ENCODE data around the gene CIRBP.
"Not testable (repeated sequence)": the region's sequence is repeated elsewhere in the genome, so short reads cannot be mapped to it uniquely, and the experiment has no call there.

Gene CIRBP

DNA sequence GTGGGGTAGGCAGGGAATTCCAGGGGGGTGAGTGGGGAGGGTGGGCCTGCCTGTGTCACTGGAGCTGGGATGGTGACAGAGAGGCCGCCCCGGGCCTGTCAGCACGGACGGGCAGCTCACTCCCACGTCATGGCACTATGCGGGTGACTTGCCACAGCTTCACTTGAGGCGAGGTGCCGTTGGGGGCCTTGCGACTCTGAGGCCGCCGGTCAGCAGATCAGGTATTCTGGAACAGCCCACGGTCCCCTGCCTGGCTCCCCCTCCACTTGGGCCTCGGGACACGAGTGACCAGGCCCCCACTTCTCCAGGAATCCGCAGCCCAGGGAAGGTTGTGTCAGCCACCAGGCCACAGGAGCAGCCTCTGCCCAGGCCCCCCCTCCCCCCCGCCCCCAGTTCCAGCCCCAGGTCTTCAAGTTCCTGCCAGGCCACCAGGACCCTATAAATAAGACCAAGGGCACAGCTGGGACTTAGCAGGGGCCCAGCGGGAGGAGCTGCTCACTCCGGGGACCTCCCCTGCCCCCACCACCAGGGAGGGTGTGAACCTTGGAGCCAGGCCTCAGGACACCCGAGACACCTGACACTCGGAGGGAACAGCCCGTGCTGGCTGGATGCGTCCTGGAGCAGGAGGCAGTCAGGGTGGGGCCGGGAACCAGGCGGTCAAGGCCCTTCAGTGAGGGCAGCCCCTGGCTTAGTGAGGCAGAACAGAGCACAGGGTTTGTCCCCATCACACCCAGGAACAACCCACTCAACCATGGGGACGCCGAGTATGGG lies 23.5 kb upstream of the CIRBP start:
- Histone ChIP-seq H3K9ac (ENCODE audit: low read depth in 1 of 2, low read length in 2 of 2) (peak overlapping the region in 1 of 2 donors; percentile 74), H3K36me3 (ENCODE audit: control insufficient read depth in 2 of 2, insufficient read depth in 2 of 2, low read length in 2 of 2) (no peaks in the 10 kb centered on the region), H3K4me1 (ENCODE audit: control insufficient read depth in 2 of 2, insufficient read depth in 2 of 2, low read length in 2 of 2) (peaks cover 46 to 60% of the 10 kb centered on the region in 2 donors), H3K27ac (ENCODE audit: low read depth in 2 of 2, low read length in 2 of 2) (peak overlapping the region; percentile 95 to 99), H3K9me3 (ENCODE audit: control insufficient read depth in 2 of 2, low read length in 2 of 2) (no peaks in the 10 kb centered on the region), H3K4me3 (ENCODE audit: low read length in 2 of 2) (peak overlapping the region in 1 of 2 donors; percentile 39), H3K27me3 (ENCODE audit: control insufficient read depth in 2 of 2, insufficient read depth in 2 of 2, low read length in 2 of 2) (no peaks in the 10 kb centered on the region)

DNA sequence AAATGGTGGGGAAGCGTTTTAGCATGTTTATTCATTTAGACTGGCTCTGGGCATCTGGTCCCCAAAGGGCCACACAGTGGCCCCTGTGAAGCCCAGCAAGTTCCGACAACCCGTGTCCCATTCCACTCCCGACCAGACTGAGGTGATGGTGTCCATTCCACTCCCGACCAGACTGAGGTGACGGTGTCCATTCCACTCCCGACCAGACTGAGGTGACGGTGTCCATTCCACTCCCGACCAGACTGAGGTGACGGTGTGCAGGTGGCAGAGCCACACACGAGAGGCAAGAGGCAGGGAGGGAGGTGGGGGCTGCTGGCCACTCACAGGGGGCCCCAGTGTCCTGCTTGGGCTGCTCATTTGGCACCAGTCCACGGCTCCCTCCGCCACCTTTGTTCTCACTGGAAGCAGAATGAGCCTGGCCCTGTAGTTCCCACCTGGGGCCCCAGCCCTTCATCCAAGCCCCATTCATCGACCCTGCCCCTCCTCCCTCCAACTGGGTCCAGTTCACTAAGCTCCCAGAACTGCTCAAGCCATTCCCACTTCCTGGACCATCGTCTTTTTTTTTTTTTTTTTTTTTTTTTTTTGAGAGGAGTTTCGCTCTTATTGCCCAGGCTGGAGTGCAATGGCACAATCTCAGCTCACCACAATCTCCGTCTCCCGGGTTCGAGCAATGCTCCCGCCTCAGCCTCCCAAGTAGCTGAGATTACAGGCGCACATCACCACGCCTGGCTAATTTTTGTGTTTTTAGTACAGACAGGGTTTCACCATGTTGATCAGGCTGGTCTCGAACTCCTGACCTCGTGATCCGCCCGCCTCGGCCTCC lies 22.7 kb upstream of the CIRBP start:
- not testable (repeated sequence) for H3K27me3 ChIP-seq (ENCODE audit: control insufficient read depth in 2 of 2, insufficient read depth in 2 of 2, low read length in 2 of 2); H3K9me3 ChIP-seq (ENCODE audit: control insufficient read depth in 2 of 2, low read length in 2 of 2); H3K36me3 ChIP-seq (ENCODE audit: control insufficient read depth in 2 of 2, insufficient read depth in 2 of 2, low read length in 2 of 2)
- H3K27ac ChIP-seq (ENCODE audit: low read depth in 2 of 2, low read length in 2 of 2): peak overlapping the region; percentile 95 to 99
- H3K4me1 ChIP-seq (ENCODE audit: control insufficient read depth in 2 of 2, insufficient read depth in 2 of 2, low read length in 2 of 2): peaks cover 39 to 54% of the 10 kb centered on the region in 2 donors
- peak overlapping the region in 1 of 2 donors; percentile 39 for H3K4me3 ChIP-seq (ENCODE audit: low read length in 2 of 2)
- peak overlapping the region in 1 of 2 donors; percentile 50 for H3K9ac ChIP-seq (ENCODE audit: low read depth in 1 of 2, low read length in 2 of 2)

DNA sequence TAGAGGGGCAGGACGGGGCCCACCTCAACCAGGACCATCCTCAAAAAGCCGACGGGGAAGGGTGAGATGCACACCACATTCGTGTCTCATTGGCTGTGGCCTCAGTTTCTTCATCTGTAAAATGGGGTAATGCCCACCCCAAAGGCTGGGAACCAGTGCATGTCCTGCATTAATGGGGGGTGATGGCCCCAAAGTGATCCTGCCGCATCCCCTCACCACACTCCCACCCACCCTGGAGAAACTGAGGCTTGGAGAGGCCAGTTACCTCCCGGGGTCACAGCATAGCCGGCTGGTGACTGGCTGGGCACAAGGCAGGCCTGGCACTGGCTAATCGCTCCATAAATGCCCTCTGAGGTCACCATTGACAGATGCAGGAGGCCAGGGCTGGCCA lies 21.4 kb upstream of the CIRBP start:
- Histone ChIP-seq H3K27ac (ENCODE audit: low read depth in 2 of 2, low read length in 2 of 2) (peak overlapping the region; percentile 99), H3K4me3 (ENCODE audit: low read length in 2 of 2) (peak overlapping the region; percentile 59 to 68), H3K4me1 (ENCODE audit: control insufficient read depth in 2 of 2, insufficient read depth in 2 of 2, low read length in 2 of 2) (peaks cover 39 to 54% of the 10 kb centered on the region in 2 donors), H3K36me3 (ENCODE audit: control insufficient read depth in 2 of 2, insufficient read depth in 2 of 2, low read length in 2 of 2) (peaks cover 4% of the 10 kb centered on the region in 2 donors), H3K27me3 (ENCODE audit: control insufficient read depth in 2 of 2, insufficient read depth in 2 of 2, low read length in 2 of 2) (no peaks in the 10 kb centered on the region), H3K9ac (ENCODE audit: low read depth in 1 of 2, low read length in 2 of 2) (peak overlapping the region; percentile 44 to 91), H3K9me3 (ENCODE audit: control insufficient read depth in 2 of 2, low read length in 2 of 2) (no peaks in the 10 kb centered on the region)

DNA sequence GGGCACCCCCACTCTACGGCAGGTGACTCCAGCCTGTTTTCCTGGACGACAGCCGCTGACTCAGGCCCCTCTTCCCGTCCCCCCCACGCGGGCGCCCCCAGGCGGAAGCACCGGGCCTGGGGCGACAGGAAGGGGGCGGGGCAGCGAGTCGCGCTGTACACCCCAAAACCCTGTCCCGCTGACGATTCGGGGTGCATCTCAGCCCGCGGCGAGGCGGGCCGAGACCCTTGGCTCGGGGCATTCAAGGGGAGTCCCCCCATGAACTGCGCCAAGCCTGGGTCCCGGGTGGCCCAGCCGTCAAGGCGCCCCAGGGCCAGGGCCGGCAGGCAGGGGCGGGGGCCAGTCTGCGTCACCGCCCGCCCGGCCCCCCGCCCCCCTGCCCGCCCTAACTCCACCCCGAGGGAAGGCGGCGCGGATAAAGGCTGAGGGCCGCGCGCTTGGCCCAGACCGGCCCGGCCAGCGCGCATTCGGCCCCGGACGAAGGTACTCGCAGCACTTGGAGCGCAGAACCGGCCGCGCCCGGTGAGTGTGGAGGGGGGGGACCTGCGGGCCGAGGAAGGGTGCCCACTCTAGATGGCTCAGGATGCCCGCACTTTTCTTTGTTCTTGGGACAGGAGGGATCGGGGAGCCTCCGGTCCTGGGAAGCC lies 20.9 kb upstream of the CIRBP start, which contains the start of gene MIDN:
MIDN (plus strand) TSS at position 445 of the 647 bp plus-strand sequence. CDS start 1,714 bp downstream, outside the sequence.
- Histone ChIP-seq H3K36me3 (ENCODE audit: control insufficient read depth in 2 of 2, insufficient read depth in 2 of 2, low read length in 2 of 2) (peaks cover 4% of the 10 kb centered on the region in 2 donors), H3K4me3 (ENCODE audit: low read length in 2 of 2) (peak within 1 kb of the TSS; percentile 68 to 79), H3K27ac (ENCODE audit: low read depth in 2 of 2, low read length in 2 of 2) (peak within 1 kb of the TSS; percentile 99), H3K4me1 (ENCODE audit: control insufficient read depth in 2 of 2, insufficient read depth in 2 of 2, low read length in 2 of 2) (peaks cover 40 to 49% of the 10 kb centered on the region in 2 donors), H3K9me3 (ENCODE audit: control insufficient read depth in 2 of 2, low read length in 2 of 2) (no peaks in the 10 kb centered on the region), H3K27me3 (ENCODE audit: control insufficient read depth in 2 of 2, insufficient read depth in 2 of 2, low read length in 2 of 2) (no peaks in the 10 kb centered on the region), H3K9ac (ENCODE audit: low read depth in 1 of 2, low read length in 2 of 2) (peak within 1 kb of the TSS; percentile 83 to 91)

DNA sequence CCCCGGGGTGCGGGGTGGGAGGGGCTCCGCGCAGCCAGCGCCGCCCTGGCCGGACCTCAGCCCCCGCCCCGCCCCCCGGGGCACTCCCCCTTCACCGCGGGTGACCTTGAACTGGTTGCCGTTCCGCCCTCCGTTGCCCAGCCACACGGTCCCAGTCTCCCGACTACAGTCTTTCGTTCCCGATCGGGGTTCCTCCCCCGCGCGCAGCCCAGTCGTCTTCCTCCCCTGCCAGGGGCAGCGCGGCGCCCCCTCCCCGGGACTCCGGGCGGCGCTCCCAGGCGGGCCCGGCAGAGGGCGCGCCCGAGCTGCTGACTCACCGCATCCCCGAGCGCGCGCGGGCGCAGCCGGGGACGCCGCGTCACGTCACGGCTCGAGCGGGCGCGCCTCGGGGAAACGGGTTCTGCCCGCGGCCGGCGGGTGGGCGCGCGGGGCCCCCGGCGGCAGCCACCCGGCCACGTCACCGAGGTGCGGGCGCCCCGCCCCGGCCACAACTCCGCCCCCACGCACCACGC lies 20.3 kb upstream of the CIRBP start:
- Histone ChIP-seq H3K4me3 (ENCODE audit: low read length in 2 of 2) (peak overlapping the region; percentile 67 to 79), H3K27ac (ENCODE audit: low read depth in 2 of 2, low read length in 2 of 2) (peak overlapping the region; percentile 99), H3K27me3 (ENCODE audit: control insufficient read depth in 2 of 2, insufficient read depth in 2 of 2, low read length in 2 of 2) (no peaks in the 10 kb centered on the region), H3K9ac (ENCODE audit: low read depth in 1 of 2, low read length in 2 of 2) (peak overlapping the region; percentile 83 to 91), H3K4me1 (ENCODE audit: control insufficient read depth in 2 of 2, insufficient read depth in 2 of 2, low read length in 2 of 2) (peaks cover 40 to 49% of the 10 kb centered on the region in 2 donors), H3K36me3 (ENCODE audit: control insufficient read depth in 2 of 2, insufficient read depth in 2 of 2, low read length in 2 of 2) (peaks cover 4% of the 10 kb centered on the region in 2 donors), H3K9me3 (ENCODE audit: control insufficient read depth in 2 of 2, low read length in 2 of 2) (no peaks in the 10 kb centered on the region)

DNA sequence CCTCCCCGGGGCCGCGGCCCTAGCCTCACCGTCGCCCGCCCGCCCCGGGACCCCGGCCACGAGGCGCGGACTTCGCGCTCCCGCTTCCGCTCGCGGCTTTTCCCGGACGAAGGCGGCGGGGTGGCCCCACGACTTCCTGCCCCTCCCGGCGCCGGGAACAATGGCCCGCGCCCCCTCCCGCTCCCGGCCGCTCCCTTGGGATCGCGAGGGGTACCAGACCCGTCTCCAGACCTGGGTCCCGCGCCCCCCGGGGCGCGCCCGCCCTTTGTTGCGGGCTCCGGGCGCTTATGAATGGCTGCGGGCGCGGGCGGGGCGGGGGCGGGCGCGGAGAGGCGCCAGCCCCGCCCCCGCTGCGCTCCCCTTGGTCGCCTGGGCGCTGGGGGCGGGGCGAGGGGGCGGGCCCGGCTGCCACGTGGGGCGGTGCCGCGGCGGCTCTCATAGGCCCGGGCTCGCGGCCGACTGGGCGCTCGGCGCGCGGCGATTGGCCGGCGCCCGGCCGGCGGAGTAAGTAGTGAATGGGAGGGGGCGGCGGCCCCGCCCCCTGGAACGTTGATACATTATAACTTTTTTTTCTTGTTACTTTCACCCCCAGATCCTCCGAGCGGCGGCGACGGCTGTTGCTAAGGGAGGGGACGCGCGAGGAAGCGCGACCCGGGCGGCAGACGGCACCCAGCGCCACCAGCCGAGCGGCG lies 19.7 kb upstream of the CIRBP start:
- Histone ChIP-seq H3K36me3 (ENCODE audit: control insufficient read depth in 2 of 2, insufficient read depth in 2 of 2, low read length in 2 of 2) (peaks cover 6 to 10% of the 10 kb centered on the region in 2 donors), H3K27me3 (ENCODE audit: control insufficient read depth in 2 of 2, insufficient read depth in 2 of 2, low read length in 2 of 2) (no peaks in the 10 kb centered on the region), H3K4me1 (ENCODE audit: control insufficient read depth in 2 of 2, insufficient read depth in 2 of 2, low read length in 2 of 2) (peaks cover 40 to 49% of the 10 kb centered on the region in 2 donors), H3K9me3 (ENCODE audit: control insufficient read depth in 2 of 2, low read length in 2 of 2) (no peaks in the 10 kb centered on the region), H3K27ac (ENCODE audit: low read depth in 2 of 2, low read length in 2 of 2) (peak overlapping the region; percentile 99), H3K4me3 (ENCODE audit: low read length in 2 of 2) (peak overlapping the region; percentile 69 to 86), H3K9ac (ENCODE audit: low read depth in 1 of 2, low read length in 2 of 2) (peak overlapping the region; percentile 83 to 92)

DNA sequence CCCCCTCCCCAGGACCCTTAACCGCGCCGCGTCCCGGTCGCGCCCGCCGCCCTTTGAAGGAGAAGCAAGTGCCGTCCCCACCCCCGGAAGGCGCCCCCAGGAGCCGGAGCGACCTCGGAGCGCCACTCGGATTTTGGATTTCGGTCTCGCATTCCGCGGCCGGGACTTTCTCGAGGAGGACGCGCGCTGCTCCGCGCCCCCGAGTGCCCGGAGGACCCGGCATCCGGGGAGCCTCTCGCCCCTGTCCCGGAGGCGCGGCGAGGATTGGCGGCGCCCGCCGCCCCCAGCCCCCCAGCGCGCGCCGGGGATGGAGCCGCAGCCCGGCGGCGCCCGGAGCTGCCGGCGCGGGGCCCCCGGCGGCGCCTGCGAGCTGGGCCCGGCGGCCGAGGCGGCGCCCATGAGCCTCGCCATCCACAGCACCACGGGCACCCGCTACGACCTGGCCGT lies 19.1 kb upstream of the CIRBP start:
- H3K27me3 ChIP-seq (ENCODE audit: control insufficient read depth in 2 of 2, insufficient read depth in 2 of 2, low read length in 2 of 2): no peaks in the 10 kb centered on the region
- H3K9ac ChIP-seq (ENCODE audit: low read depth in 1 of 2, low read length in 2 of 2): peak overlapping the region; percentile 74 to 92
- no peaks in the 10 kb centered on the region for H3K9me3 ChIP-seq (ENCODE audit: control insufficient read depth in 2 of 2, low read length in 2 of 2)
- H3K36me3 ChIP-seq (ENCODE audit: control insufficient read depth in 2 of 2, insufficient read depth in 2 of 2, low read length in 2 of 2): peaks cover 12 to 16% of the 10 kb centered on the region in 2 donors
- H3K4me1 ChIP-seq (ENCODE audit: control insufficient read depth in 2 of 2, insufficient read depth in 2 of 2, low read length in 2 of 2): peaks cover 38 to 49% of the 10 kb centered on the region in 2 donors
- H3K27ac ChIP-seq (ENCODE audit: low read depth in 2 of 2, low read length in 2 of 2): peak overlapping the region; percentile 96 to 99
- H3K4me3 ChIP-seq (ENCODE audit: low read length in 2 of 2): peak overlapping the region; percentile 69 to 86

DNA sequence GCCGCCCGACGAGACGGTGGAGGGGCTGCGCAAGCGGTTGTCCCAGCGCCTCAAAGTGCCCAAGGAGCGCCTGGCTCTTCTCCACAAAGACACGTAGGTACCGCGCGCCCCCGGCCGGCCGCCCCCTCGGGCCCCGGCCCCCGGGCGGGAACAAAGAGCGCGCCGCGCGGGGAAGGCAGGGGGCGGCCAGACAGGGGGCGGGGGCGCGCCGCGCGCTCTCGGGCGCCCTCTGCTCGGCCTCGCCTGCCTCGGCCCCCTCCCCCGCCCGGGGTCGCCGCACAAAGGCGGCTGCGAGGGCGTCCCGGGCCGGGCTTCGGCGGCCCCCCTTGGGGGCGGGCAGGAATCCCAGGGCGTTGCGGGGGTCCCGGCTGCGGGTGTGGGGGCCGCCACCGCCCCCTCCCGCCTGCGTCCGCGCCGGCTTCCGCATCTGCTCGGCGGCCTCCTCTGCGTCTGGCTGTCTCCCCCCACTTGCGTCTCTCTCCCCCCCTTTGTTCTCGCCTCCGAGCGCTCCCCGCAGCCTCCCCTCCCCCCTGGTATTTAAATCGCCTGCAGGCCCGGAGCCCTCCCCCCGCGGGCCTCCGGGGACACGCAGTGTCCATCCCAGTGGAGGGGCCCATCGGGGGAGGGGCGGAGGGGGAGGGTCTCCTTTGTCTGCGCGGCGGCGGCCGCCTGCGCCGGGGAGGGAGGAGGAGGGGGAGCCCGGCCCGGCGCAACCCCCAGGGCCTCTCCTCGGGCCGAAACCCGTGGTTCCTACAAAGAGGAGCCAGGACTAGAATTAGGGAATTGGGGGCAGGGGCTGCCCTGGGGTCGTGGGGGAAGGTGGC lies 18.5 kb upstream of the CIRBP start:
- H3K4me1 ChIP-seq (ENCODE audit: control insufficient read depth in 2 of 2, insufficient read depth in 2 of 2, low read length in 2 of 2): peaks cover 37 to 49% of the 10 kb centered on the region in 2 donors
- no peaks in the 10 kb centered on the region for H3K9me3 ChIP-seq (ENCODE audit: control insufficient read depth in 2 of 2, low read length in 2 of 2)
- peaks cover 18 to 22% of the 10 kb centered on the region in 2 donors for H3K36me3 ChIP-seq (ENCODE audit: control insufficient read depth in 2 of 2, insufficient read depth in 2 of 2, low read length in 2 of 2)
- peak overlapping the region; percentile 96 to 99 for H3K27ac ChIP-seq (ENCODE audit: low read depth in 2 of 2, low read length in 2 of 2)
- peak overlapping the region; percentile 87 to 92 for H3K9ac ChIP-seq (ENCODE audit: low read depth in 1 of 2, low read length in 2 of 2)
- H3K4me3 ChIP-seq (ENCODE audit: low read length in 2 of 2): peak overlapping the region; percentile 76 to 86
- H3K27me3 ChIP-seq (ENCODE audit: control insufficient read depth in 2 of 2, insufficient read depth in 2 of 2, low read length in 2 of 2): no peaks in the 10 kb centered on the region
